GM18526 (cell line): ENCODE results near the gene TMTC2.

Source experiments
- POLR2A ChIP-seq: IDR thresholded peaks from 3 replicates; pipeline ENCODE4 v1.6.1; 2011; ENCODE audit not compliant: insufficient read length; ENCODE audit errors: extremely low read depth

Gene TMTC2

DNA sequence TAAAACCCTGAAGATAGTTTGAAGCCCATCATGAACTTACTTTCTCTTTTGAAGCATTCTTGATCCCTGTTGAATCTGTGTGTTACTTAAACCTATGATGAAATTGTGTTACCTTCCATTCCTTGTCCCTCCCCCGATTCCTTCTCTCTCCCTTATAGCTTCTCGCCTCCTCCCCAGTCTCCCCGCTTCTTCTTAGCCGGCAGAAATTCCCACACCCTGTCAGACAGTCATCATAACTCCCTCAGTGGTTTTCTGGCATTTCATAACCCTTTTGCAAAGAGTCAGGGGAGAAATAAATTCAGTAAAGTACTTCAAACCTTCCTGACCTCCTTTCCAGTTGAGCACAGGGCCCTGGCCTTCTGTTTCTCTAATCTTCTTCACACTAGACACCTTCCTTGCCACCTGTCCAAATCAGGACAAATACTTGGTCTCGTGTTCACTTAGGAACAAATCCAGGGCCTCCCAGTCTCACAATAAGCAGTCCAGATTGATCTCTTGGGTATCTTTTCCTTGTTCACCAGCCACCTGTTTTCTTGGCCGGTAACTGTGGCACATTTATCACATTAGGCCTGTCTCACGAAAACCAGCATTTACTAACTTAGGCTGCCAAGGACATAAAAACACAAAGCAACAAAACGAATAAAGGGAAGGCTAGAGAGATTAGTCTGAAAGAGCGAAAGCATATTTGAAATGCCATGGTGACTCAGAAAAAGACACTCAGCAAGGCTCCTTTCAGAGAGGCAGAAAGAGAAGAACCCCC lies 355.9 kb downstream of the TMTC2 start:
- TF ChIP-seq POLR2A = no peak

GRCh38 chr12:83044736-83045135 lies 358.0 kb downstream of the TMTC2 start:
- TF ChIP-seq POLR2A = no peak

DNA sequence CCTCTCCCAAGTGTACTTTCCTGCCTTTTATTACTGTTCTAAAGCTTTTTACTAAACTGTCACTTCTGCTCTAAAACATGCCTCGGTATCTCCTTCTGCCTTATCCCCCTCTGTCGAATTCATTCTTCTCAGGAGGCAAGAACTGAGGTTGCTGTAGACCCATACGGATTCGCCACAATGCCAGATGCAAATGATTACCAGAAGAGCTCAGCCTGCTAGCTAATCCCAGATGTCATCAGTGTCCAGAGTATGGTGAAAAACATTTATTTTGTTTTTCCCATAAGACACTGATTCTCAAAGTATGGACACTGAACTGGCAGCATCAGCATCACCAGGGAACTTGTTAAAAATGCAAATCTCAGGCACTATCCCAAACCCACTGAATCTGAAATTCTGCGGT lies 359.3 kb downstream of the TMTC2 start:
- no peak for TF ChIP-seq POLR2A

- no peak for TF ChIP-seq POLR2A
Measured at GRCh38 chr12:83049306-83049705, 362.6 kb downstream of the TMTC2 start.

GRCh38 chr12:83052890-83053541 lies 366.3 kb downstream of the TMTC2 start:
- no peak for TF ChIP-seq POLR2A

GRCh38 chr12:83057436-83057835 lies 370.7 kb downstream of the TMTC2 start:
- TF ChIP-seq POLR2A = no peak

GRCh38 chr12:83059107-83059506 lies 372.4 kb downstream of the TMTC2 start:
- no peak for TF ChIP-seq POLR2A

DNA sequence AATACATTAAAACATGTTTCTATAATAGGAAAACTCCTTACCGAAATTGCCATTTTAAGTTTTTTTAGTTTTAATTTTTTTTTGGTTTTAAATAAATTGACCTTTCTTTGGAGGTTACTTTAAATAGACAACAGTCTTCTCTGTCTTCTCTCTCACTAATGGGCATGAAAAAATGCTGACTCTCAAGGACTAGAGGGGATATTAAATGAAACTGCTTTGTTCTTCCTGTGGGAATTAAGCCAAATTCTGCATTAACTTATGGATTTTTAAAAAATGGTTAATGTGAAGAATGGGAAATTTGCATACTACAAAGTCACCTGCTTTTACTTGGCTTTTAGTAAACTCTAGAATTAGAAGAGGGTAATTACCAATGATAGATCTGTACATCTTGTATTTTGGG lies 378.9 kb downstream of the TMTC2 start:
- TF ChIP-seq POLR2A = no peak

DNA sequence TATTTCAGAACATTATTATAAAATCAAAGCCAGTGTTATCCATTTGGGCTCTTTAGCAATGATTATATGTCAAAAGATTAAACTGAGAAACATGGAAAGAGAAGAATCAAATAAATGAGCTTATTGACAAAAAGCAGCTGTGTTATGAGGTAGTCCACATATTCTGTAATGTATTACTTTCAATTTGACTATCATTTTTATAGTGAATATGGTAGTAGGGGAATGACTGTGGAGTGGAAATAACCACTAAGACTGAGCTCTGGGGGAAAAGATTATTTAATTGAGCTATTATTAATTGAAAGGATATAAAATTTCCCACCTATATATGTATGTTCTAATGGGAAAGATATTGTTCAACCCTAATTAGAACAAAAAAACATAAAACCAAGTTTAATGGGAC lies 381.3 kb downstream of the TMTC2 start:
- no peak for TF ChIP-seq POLR2A

- no peak for TF ChIP-seq POLR2A
Measured at GRCh38 chr12:83074358-83074894, 387.7 kb downstream of the TMTC2 start.

- TF ChIP-seq POLR2A = no peak
Measured at GRCh38 chr12:83075471-83075870, 388.8 kb downstream of the TMTC2 start.

DNA sequence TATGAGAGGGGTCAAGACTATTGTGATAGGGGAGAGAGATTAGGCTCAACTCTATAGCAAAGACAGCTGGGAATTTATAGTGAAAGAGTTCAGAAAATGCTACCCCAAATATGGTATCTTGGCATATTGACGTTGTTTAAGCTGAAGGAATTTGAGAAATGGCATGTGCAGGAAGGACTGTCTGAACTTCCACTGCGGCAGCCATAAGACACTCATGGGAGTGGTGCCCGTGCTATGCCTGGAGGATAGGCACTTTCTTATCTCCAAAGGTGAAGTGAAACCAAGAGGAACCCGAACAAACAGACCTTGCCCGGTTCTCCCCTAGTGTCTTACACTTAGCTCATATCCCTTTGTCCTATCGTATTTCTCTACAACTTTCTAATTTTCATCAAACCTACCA lies 390.3 kb downstream of the TMTC2 start:
- TF ChIP-seq POLR2A = no peak

GRCh38 chr12:83082690-83083276 lies 396.1 kb downstream of the TMTC2 start:
- no peak for TF ChIP-seq POLR2A

- TF ChIP-seq POLR2A = no peak
Measured at GRCh38 chr12:83083616-83084015, 396.9 kb downstream of the TMTC2 start.

- no peak for TF ChIP-seq POLR2A
Measured at GRCh38 chr12:83084516-83085234, 398.0 kb downstream of the TMTC2 start.
